NCI-H526 (cell line): ENCODE measurements around the gene GCKR.

Experiments used
- DNase-seq, 2 experiments: peaks; one replicate each; lab custom pipeline; 2025; lab: John Stamatoyannopoulos, UW

GCKR gene

GRCh38 chr2:27496357-27497287 lies at the start of gene GCKR:
TSS of gene GCKR (plus strand) at chr2:27496839. CDS start at chr2:27496905, 66 bp downstream.
- no peak for DNase-seq

DNA sequence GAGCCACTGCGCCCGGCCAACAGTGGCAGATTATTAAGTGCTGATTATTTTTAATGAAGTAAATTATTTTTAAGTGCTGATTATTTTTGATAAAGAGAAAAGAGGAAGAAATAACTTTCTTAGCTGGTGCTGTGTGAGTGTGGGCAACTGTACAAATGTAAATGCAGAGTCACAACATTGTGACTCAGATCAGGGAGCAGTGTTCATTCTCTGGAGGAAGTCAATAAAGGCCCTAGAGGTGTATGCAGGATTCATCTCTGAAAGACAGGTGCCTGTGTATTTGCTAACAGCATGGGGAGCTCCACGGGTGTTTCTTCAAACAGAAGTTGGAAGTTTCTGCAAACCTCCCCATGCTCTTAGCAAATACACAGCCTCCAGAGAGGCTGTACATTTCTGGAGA lies 48.3 kb upstream of the GCKR start:
- DNase-seq = no peak

DNA sequence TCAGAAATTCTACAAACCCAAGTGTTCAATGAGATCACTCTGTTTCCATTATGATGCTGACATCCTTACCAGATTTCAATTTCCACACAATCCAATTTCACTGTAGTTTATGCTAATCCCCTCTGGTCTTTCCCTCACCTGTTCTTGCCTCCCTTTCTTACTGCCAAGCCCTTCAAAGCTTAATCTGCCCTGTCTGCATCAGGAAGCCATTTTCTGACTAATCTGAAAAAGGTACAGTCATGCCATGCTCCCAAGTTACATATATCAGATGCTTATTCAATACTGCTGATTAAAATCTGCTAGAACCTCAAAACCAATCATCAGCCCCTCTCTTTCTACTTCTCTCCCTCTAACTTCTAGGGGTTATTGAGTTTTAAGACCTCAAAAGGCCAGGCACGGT lies 45.5 kb upstream of the GCKR start:
- no peak for DNase-seq

- DNase-seq = no peak
These were observed 42.7 kb upstream of the GCKR start for GRCh38 chr2:27453968-27454367.

DNA sequence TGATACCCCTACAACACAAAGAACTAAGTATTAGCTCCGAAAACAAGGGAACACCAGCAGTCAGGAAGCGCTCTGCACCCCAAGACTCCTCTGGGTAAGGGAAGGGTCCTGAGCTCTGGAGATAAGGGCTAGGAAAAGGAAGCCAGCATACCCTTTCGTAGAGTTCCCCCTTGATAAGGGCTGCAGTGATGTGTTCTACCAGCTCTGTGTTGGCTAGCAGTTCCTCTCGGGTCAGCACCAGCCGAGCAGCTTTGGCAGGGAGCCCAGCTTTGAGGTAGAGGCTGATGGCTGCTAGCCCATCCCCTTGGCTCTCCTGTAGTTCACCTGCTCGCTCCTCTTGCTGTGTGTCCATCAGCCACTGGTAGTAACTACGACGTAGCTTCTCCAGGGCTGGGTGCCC lies 35.5 kb upstream of the GCKR start:
- DNase-seq = no peak

GRCh38 chr2:27464443-27464842 lies 32.2 kb upstream of the GCKR start:
- no peak for DNase-seq

GRCh38 chr2:27471961-27472360 lies 24.7 kb upstream of the GCKR start:
- DNase-seq = no peak

- DNase-seq = peak; percentile 94 to 95
These were observed 11.1 kb upstream of the GCKR start for GRCh38 chr2:27485496-27485895.

DNA sequence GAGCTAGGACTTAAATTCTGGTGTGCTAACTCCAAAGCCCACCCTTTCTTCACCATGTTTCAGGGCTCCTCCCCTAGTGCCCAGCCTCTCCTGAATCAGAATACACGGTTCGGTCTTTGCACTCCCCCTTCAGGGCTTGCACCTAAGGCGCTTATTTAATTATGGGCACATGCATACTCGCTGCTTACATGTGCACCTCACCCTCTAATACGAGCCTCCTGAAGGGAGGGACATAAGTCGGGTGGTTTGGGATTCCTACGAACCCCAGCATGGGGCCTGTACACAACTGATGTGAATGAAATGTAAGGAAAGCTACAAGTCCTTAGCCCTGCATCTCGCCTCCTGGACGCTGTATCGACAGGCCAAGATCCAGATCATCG lies 7.5 kb upstream of the GCKR start:
- DNase-seq = peak; percentile 23 to 28

DNA sequence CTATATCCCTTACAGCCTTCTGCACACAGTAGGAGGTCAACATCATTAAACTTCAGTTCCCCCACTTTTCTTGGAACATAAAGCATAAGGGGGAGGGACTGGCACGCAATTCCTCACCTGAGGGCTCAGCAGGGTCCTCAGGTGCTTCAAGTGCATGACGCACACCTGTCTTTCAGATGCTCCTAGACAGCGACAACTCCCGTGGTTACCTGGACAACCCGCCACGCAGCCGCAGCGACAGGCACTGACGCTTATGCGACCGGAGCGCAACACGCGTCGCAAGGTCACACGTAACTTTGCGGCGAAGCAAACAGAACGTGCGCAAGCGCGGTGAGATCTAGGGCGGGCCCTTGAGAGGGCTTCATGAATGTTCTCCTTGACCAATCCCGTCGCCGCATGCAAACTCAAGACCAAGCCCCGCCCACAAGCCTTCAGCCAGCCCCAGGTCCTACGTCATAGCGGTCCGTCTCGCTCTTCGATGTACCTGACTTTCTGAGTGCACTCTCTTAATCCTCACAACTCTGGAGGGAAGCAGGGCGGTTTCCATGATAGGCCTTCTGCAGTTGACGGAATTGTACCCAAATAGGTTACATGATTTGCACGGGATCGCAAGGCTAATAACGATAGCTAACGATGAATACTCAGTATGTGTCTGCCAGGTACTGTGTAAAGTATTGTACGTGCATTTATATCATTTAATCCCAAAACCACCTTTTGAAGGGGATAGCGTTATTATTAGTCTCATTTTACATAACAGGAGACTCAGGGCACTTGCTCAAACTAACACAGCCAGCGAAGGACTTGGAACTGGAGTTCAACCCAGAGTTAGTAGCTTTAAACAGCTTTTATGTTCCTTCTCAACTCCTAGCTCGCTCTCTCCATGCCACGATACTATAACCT lies 6.9 kb upstream of the GCKR start, which contains the start of gene IFT172:
IFT172 (minus strand) TSS at position 246 of the 900 bp plus-strand sequence; CDS start at position 156, 90 bp downstream.
- peak; percentile 99 to 100 for DNase-seq

GRCh38 chr2:27492557-27492956 lies 4.1 kb upstream of the GCKR start:
- no peak for DNase-seq

DNA sequence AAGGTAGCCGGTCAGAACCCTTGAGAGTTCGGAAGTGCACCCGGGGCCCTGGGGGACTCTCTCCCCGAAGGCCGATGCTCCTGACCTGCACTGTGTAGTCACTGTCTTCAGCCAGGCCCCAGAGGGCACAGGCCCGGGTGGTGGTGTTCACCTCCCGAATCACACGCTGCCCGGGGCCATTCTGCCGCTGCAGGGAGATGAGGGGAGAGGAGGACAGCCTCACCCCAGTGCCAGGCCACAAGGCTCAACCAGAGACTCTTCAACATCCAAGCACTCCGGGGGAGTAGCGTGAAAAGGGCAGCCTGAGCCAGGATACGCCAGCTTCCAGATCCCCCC lies 2.7 kb upstream of the GCKR start:
- DNase-seq = no peak

DNA sequence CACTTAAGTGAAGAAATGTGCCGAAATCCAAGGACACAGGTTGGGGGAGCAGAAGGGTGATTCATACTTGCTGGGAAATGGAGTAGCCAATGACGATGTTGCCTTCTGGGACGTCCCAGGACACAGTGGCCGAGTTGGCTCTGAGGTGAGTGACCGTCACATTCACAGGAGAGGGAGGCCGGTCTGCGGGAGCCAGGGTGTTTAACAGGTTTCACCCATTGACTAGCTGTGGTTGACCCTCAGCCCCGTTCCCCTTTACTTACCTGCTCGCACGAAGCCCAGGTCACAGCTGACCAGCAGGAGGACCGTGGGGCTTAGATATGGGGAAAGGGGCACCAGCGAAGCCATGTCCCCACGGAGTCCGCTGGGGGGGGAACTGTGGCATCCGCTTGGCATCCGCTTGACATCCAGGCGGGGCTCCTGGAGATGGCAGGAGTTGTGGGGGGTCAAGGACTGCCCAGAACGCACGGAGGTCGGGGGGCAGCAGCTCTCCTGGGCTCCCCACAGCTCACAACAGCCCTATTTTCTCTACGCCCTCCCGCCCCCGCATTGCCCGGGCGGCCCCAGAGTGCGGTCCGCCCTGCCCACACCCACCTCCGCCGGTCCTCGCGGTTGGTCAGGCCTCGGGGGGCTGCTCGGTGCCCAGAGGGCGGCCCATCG lies 2.2 kb upstream of the GCKR start:
- no peak for DNase-seq

- peak in 1 of 2 experiments; percentile 37 for DNase-seq
These were observed 1.6 kb upstream of the GCKR start, which contains the start of gene FNDC4 for GRCh38 chr2:27494944-27495554. TSS of gene FNDC4 (minus strand) at chr2:27495200. CDS start at chr2:27494679, 521 bp downstream.

DNA sequence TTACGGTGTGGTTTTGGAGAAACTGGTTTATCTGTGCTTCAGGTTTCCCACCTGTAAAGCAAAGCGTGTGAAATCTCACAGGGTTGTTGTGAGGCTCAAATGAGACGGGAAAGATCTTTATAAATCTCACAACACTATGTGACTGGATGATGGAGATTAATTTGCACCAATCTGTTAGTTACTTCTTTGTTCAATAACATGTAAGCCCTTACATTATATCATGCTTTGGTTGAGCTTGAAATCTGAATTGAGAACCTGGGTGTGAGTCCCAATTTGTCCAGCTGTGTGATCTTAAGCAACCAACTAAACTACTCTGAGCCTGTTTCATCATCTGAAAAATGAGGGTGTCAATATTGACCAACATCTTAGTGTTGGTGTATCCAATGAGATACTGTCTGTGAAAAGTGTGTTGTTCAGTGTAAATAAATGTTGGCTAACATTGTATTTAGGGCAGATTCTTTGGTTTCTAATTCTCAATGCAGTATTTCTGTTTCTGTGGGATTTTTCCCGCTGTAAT lies 741 bp upstream of the GCKR start:
- DNase-seq = no peak

GRCh38 chr2:27497288-27497627 lies 619 bp downstream of the GCKR start:
- DNase-seq = no peak

DNA sequence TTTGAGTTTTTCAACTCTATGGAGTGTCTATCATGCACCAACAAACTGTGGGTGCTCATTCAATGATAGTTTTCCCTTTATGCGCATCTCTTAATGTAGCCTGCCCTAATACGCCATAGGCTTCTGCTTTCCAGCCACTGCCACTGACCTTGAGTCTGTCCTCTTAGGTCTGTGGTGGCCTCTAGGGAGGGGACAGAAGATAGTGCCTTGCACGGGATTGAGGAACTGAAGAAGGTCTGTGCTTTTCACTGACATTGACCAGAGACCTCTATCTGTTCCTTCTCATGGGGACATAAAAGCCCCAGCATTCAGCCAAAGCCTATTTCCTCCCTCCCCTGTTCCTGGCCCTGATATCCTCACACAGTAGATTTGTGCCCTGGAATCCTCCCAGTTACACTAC lies 2.3 kb downstream of the GCKR start:
- DNase-seq = no peak

DNA sequence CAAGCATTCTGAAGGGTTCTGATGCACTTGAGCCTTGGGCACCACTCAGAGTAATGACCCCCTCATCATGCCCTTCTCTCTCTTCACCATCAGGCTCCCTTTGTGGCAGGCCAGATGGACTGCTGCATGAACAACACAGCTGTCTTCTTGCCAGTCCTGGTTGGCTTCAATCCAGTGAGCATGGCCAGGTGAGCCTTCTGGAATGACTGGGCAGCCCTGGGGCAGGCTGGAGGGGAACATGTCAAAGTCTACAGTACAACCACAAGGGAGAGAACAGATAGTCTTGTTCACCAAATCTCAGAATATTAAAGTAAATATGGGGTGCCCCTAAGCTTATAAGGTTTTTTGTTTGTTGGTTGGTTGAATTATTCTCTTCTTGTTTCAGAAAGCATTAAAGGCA lies 4.4 kb downstream of the GCKR start:
- no peak for DNase-seq

- DNase-seq = no peak
These were observed 5.5 kb downstream of the GCKR start for GRCh38 chr2:27502142-27502541.

GRCh38 chr2:27506587-27506986 lies 9.9 kb downstream of the GCKR start:
- DNase-seq = no peak

GRCh38 chr2:27507293-27507692 lies 10.7 kb downstream of the GCKR start:
- DNase-seq = no peak

GRCh38 chr2:27509326-27509725 lies 12.7 kb downstream of the GCKR start:
- no peak for DNase-seq
